ENCODE results near the gene PAPOLA. TPM values are rescaled to one million over a fixed set of nuclear protein-coding genes. Genes with fewer than 3 reads are reported as not detected.
"Not testable (repeated sequence)": the region's sequence is repeated elsewhere in the genome, so short reads cannot be mapped to it uniquely, and the experiment has no call there.

PAPOLA gene
- total RNA-seq, 4 donors from 2014 or later: 66.1 to 91.4 (median 76.0) TPM

GRCh38 chr14:96464136-96464535, 38.0 kb upstream of the PAPOLA start:
- intact Hi-C loops (cut with DNase I; ENCODE audit: low total_unique reads): no loop called here
- peak in 1 of 2 donors; percentile 42 for DNase-seq (ENCODE audit: low spot score in 2 of 2)
- 81 to 92% methylated on average over 7 of the region's 7 CpGs for WGBS, 2 donors
- TF ChIP-seq CTCF (IDR thresholded peaks at IDR 0.05) (no peak), POLR2A (IDR thresholded peaks at IDR 0.05) (no peak)
- H3K4me3 ChIP-seq (ENCODE audit: low read depth, poor library complexity, severe bottlenecking): no peak overlapping the region

GRCh38 chr14:96466918-96467317, 35.3 kb upstream of the PAPOLA start:
- DNase-seq (ENCODE audit: low spot score in 2 of 2): no peak
- 83 to 86% methylated on average over 3 of the region's 3 CpGs for WGBS, 2 donors
- no peak overlapping the region for H3K4me3 ChIP-seq (ENCODE audit: low read depth, poor library complexity, severe bottlenecking)
- TF ChIP-seq CTCF (IDR thresholded peaks at IDR 0.05): no peak
- TF ChIP-seq POLR2A (IDR thresholded peaks at IDR 0.05): no peak
- intact Hi-C loops (cut with DNase I; ENCODE audit: low total_unique reads): no loop called here

GRCh38 chr14:96470331-96470730, 31.9 kb upstream of the PAPOLA start:
- DNase-seq (ENCODE audit: low spot score in 2 of 2): no peak
- WGBS, 2 donors: 60 to 63% methylated on average over 4 of the region's 4 CpGs
- intact Hi-C loops (cut with DNase I; ENCODE audit: low total_unique reads): no loop called here
- no peak overlapping the region for H3K4me3 ChIP-seq (ENCODE audit: low read depth, poor library complexity, severe bottlenecking)
- TF ChIP-seq CTCF (IDR thresholded peaks at IDR 0.05) (no peak), POLR2A (IDR thresholded peaks at IDR 0.05) (no peak)

GRCh38 chr14:96470967-96471366, 31.2 kb upstream of the PAPOLA start:
- intact Hi-C loops (cut with DNase I; ENCODE audit: low total_unique reads): not testable (repeated sequence)
- 88 to 99% methylated on average over 4 of the region's 4 CpGs for WGBS, 2 donors

GRCh38 chr14:96478119-96478518, 24.1 kb upstream of the PAPOLA start:
- TF ChIP-seq POLR2A (IDR thresholded peaks at IDR 0.05): no peak
- TF ChIP-seq CTCF (IDR thresholded peaks at IDR 0.05): no peak
- no peak overlapping the region for H3K4me3 ChIP-seq (ENCODE audit: low read depth, poor library complexity, severe bottlenecking)
- 73 to 74% methylated on average over 6 of the region's 6 CpGs for WGBS, 2 donors
- intact Hi-C loops (cut with DNase I; ENCODE audit: low total_unique reads): no loop called here
- no peak for DNase-seq (ENCODE audit: low spot score in 2 of 2)

More at GRCh38 chr14:96470967-96471366, 31.2 kb upstream of the PAPOLA start:
- DNase-seq (ENCODE audit: low spot score in 2 of 2); H3K4me3 ChIP-seq (ENCODE audit: low read depth, poor library complexity, severe bottlenecking): not testable (repeated sequence)

- TF ChIP-seq CTCF (IDR thresholded peaks at IDR 0.05) (no peak), POLR2A (IDR thresholded peaks at IDR 0.05) (no peak)
- DNase-seq (ENCODE audit: low spot score in 2 of 2): no peak
- intact Hi-C loops (cut with DNase I; ENCODE audit: low total_unique reads): no loop called here
- no peak overlapping the region for H3K4me3 ChIP-seq (ENCODE audit: low read depth, poor library complexity, severe bottlenecking)
- WGBS, 2 donors: 87 to 90% methylated on average over 10 of the region's 10 CpGs
These were observed 22.6 kb upstream of the PAPOLA start for GRCh38 chr14:96479435-96480146.
